ENCODE measurements around the gene SOBP.

The SOBP gene

GRCh38 chr6:107641071-107641470 is 151.2 kb downstream of the SOBP start:
- DNase-seq (ENCODE audit: low spot score), result no peak

GRCh38 chr6:107641500-107641941 is 151.6 kb downstream of the SOBP start:
- DNase-seq (ENCODE audit: low spot score), result no peak

- peak; percentile 65 for DNase-seq (ENCODE audit: low spot score)
Observed at GRCh38 chr6:107642095-107642860, 152.4 kb downstream of the SOBP start.

GRCh38 chr6:107642861-107643328 is 153.0 kb downstream of the SOBP start:
- no peak for DNase-seq (ENCODE audit: low spot score)

GRCh38 chr6:107644513-107644912 is 154.6 kb downstream of the SOBP start:
- DNase-seq (ENCODE audit: low spot score), result no peak

- no peak for DNase-seq (ENCODE audit: low spot score)
Observed at GRCh38 chr6:107645740-107646139, 155.8 kb downstream of the SOBP start.

GRCh38 chr6:107646176-107646575 is 156.3 kb downstream of the SOBP start:
- DNase-seq (ENCODE audit: low spot score), result no peak

GRCh38 chr6:107646776-107647438 is 157.0 kb downstream of the SOBP start:
- no peak for DNase-seq (ENCODE audit: low spot score)

- no peak for DNase-seq (ENCODE audit: low spot score)
Observed at GRCh38 chr6:107647439-107647948, 157.6 kb downstream of the SOBP start.

GRCh38 chr6:107648983-107649382 is 159.1 kb downstream of the SOBP start:
- DNase-seq (ENCODE audit: low spot score), result no peak

GRCh38 chr6:107652526-107653182 is 162.7 kb downstream of the SOBP start:
- DNase-seq (ENCODE audit: low spot score), result no peak

GRCh38 chr6:107653183-107653580 is 163.3 kb downstream of the SOBP start:
- no peak for DNase-seq (ENCODE audit: low spot score)

- no peak for DNase-seq (ENCODE audit: low spot score)
Observed at GRCh38 chr6:107653861-107654394, 164.0 kb downstream of the SOBP start.

GRCh38 chr6:107654764-107655163 is 164.8 kb downstream of the SOBP start:
- DNase-seq (ENCODE audit: low spot score), result no peak

- no peak for DNase-seq (ENCODE audit: low spot score)
Observed at GRCh38 chr6:107655245-107655644, 165.3 kb downstream of the SOBP start.

- DNase-seq (ENCODE audit: low spot score), result no peak
Observed at GRCh38 chr6:107655864-107656263, 165.9 kb downstream of the SOBP start.

GRCh38 chr6:107656401-107656800 is 166.5 kb downstream of the SOBP start:
- no peak for DNase-seq (ENCODE audit: low spot score)

GRCh38 chr6:107656883-107657282 is 167.0 kb downstream of the SOBP start:
- no peak for DNase-seq (ENCODE audit: low spot score)

- DNase-seq (ENCODE audit: low spot score), result no peak
Observed at GRCh38 chr6:107657373-107657754, 167.4 kb downstream of the SOBP start.

- DNase-seq (ENCODE audit: low spot score), result peak; percentile 78
Observed at GRCh38 chr6:107657755-107658461, 168.0 kb downstream of the SOBP start.

- no peak for DNase-seq (ENCODE audit: low spot score)
Observed at GRCh38 chr6:107658920-107659865, 169.3 kb downstream of the SOBP start.

Data from germinal center (tissue), 1 donor.